ENCODE measurements around the gene SFXN3.

- TF ChIP-seq CTCF (IDR thresholded peaks at IDR 0.05): no peak
- no peak for TF ChIP-seq EZH2 (IDR thresholded peaks at IDR 0.05)
Observed at GRCh38 chr10:101043363-101043707, 12.3 kb downstream of the SFXN3 start.
